Neural cell (in vitro differentiated cells): ENCODE measurements around the gene TDRD12. TPM values are rescaled to one million over a fixed set of nuclear protein-coding genes. Genes with fewer than 3 reads are reported as not detected.

Source experiments
- H2AFZ ChIP-seq: fragments of 200-600, 300-800 bp; sonication (generic), shearing (Covaris generic); 2 replicates; pipeline ENCODE4 v1.6.0; 2014; ENCODE audit warnings: low read depth, mild to moderate bottlenecking, antibody characterized with exemption, low read length, moderate library complexity
- H3F3A ChIP-seq: fragments of 200-600 bp; shearing (Covaris generic); 2 replicates; pipeline ENCODE4 v1.6.1; 2016; ENCODE audit warnings: mild to moderate bottlenecking, moderate library complexity, mixed read lengths, antibody characterized with exemption, low read length; ENCODE audit not compliant: insufficient read depth, poor library complexity, severe bottlenecking
- H3K27ac ChIP-seq: fragments of 200-600, 300-800 bp; sonication (generic), shearing (Covaris generic); 2 replicates; pipeline ENCODE4 v1.5.1; 2014; ENCODE audit warnings: mild to moderate bottlenecking, low read length, moderate library complexity
- H3K27me3 ChIP-seq: fragments of 300-800, 200-600 bp; sonication (generic), shearing (Covaris generic); 2 replicates; pipeline ENCODE4 v1.6.0; 2014; ENCODE audit warnings: mild to moderate bottlenecking, low read depth, low read length, moderate library complexity; ENCODE audit not compliant: insufficient read depth
- H3K36me3 ChIP-seq: fragments of 300-800, 200-600 bp; sonication (generic), shearing (Covaris generic); 2 replicates; pipeline ENCODE4 v1.5.1; 2014; ENCODE audit warnings: mild to moderate bottlenecking, antibody characterized with exemption, low read length, moderate library complexity; ENCODE audit not compliant: insufficient read depth
- H3K4me2 ChIP-seq: fragments of 300-800, 200-600 bp; sonication (generic), shearing (Covaris generic); 2 replicates; pipeline ENCODE4 v1.6.0; 2014; ENCODE audit warnings: mild to moderate bottlenecking, low read length
- H3K4me3 ChIP-seq: fragments of 300-800, 200-600 bp; sonication (generic), shearing (Covaris generic); 2 replicates; pipeline ENCODE4 v1.5.1; 2014; ENCODE audit warnings: mild to moderate bottlenecking, low read length, moderate library complexity
- H3K79me2 ChIP-seq: fragments of 200-600 bp; shearing (Covaris generic); replicated peaks from 2 replicates; pipeline ENCODE4 v1.6.0; 2014; ENCODE audit warnings: mild to moderate bottlenecking, low read length, moderate library complexity; ENCODE audit not compliant: insufficient read depth
- H3K9ac ChIP-seq: fragments of 300-800, 200-600 bp; sonication (generic), shearing (Covaris generic); 2 replicates; pipeline ENCODE4 v1.6.1; 2016; ENCODE audit warnings: mild to moderate bottlenecking, low read length, mixed read lengths
- H3K9me2 ChIP-seq: fragments of 200-600 bp; shearing (Covaris generic); 2 replicates; pipeline ENCODE4 v1.6.1; 2016; ENCODE audit warnings: mild to moderate bottlenecking, low read length, mixed read lengths; ENCODE audit not compliant: insufficient read depth
- H3K9me3 ChIP-seq: fragments of 200-600, 300-800 bp; sonication (generic), shearing (Covaris generic); 2 replicates; pipeline ENCODE4 v1.6.1; 2016; ENCODE audit warnings: mild to moderate bottlenecking, mixed run types, low read length, moderate library complexity, mixed read lengths
- H4K20me1 ChIP-seq: fragments of 200-600 bp; shearing (Covaris generic); 2 replicates; pipeline ENCODE4 v1.6.1; 2016; ENCODE audit warnings: mild to moderate bottlenecking, mixed run types; ENCODE audit not compliant: insufficient read depth
- CTCF ChIP-seq: fragments of 450-650 bp; IDR thresholded peaks from 2 replicates; pipeline ENCODE4 v1.5.1; 2014; ENCODE audit warnings: antibody characterized with exemption, mild to moderate bottlenecking, moderate library complexity; ENCODE audit not compliant: poor library complexity, severe bottlenecking
- EP300 ChIP-seq: fragments of 450-650 bp; conservative IDR thresholded peaks from 2 replicates; pipeline ENCODE4 v1.6.1; 2014; ENCODE audit warnings: antibody characterized with exemption, mild to moderate bottlenecking, moderate library complexity; ENCODE audit not compliant: poor library complexity, severe bottlenecking
- EZH2 ChIP-seq: fragments of 200-600, 300-800 bp; shearing (Covaris generic), sonication (generic); IDR thresholded peaks from 2 replicates; pipeline ENCODE4 v1.6.1; 2014; ENCODE audit warnings: antibody characterized with exemption, low read length, borderline replicate concordance, mild to moderate bottlenecking; ENCODE audit not compliant: insufficient read depth, poor library complexity, severe bottlenecking
- MXI1 ChIP-seq: fragments of 450-650 bp; conservative IDR thresholded peaks from 2 replicates; pipeline ENCODE4 v1.6.1; 2014; ENCODE audit warnings: antibody characterized with exemption, mild to moderate bottlenecking; ENCODE audit not compliant: poor library complexity, severe bottlenecking
- POLR2AphosphoS5 ChIP-seq: IDR thresholded peaks from 2 replicates; pipeline ENCODE4 v1.6.1; 2012
- RAD21 ChIP-seq: fragments of 450-650 bp; conservative IDR thresholded peaks from 2 replicates; pipeline ENCODE4 v1.6.1; 2014; ENCODE audit warnings: antibody characterized with exemption, mild to moderate bottlenecking, moderate library complexity
- SMC3 ChIP-seq: fragments of 450-650 bp; conservative IDR thresholded peaks from 2 replicates; pipeline ENCODE4 v1.6.1; 2014; ENCODE audit warnings: antibody characterized with exemption, mild to moderate bottlenecking, moderate library complexity; ENCODE audit not compliant: poor library complexity
- TAF1 ChIP-seq: IDR thresholded peaks from 2 replicates; pipeline ENCODE4 v1.6.1; 2012; ENCODE audit warnings: low read depth
- polyA plus RNA-seq: library from polyadenylated mRNA; depleted of rRNA; stranded (reverse); fragments of >200 nt; gene quantifications from 2 replicates; pipeline ENCODE4 v1.2.3, GENCODE V29; 2014
- TF ChIP-seq, protein P1 (sequence below): IDR thresholded peaks from 2 replicates; pipeline ENCODE4 v1.6.1; 2012; ENCODE audit warnings: borderline replicate concordance

Gene TDRD12
- polyA plus RNA-seq, 1 donor from 2014 or later: 9.2 TPM

- Histone ChIP-seq H3K36me3 (no peaks in the 10 kb centered on the region), H3K9me2 (no peaks in the 10 kb centered on the region), H3K9ac (no peak overlapping the region), H3F3A (no peaks in the 10 kb centered on the region), H3K27ac (no peak overlapping the region), H3K79me2 (no peaks in the 10 kb centered on the region), H3K27me3 (no peaks in the 10 kb centered on the region), H3K9me3 (no peaks in the 10 kb centered on the region), H2AFZ (no peak overlapping the region), H3K4me2 (no peak overlapping the region), H3K4me3 (no peak overlapping the region), H4K20me1 (no peaks in the 10 kb centered on the region)
- TF ChIP-seq CTCF: no peak
- no peak for TF ChIP-seq SMC3
- TF ChIP-seq RAD21: no peak
- TF ChIP-seq, protein P1, sequence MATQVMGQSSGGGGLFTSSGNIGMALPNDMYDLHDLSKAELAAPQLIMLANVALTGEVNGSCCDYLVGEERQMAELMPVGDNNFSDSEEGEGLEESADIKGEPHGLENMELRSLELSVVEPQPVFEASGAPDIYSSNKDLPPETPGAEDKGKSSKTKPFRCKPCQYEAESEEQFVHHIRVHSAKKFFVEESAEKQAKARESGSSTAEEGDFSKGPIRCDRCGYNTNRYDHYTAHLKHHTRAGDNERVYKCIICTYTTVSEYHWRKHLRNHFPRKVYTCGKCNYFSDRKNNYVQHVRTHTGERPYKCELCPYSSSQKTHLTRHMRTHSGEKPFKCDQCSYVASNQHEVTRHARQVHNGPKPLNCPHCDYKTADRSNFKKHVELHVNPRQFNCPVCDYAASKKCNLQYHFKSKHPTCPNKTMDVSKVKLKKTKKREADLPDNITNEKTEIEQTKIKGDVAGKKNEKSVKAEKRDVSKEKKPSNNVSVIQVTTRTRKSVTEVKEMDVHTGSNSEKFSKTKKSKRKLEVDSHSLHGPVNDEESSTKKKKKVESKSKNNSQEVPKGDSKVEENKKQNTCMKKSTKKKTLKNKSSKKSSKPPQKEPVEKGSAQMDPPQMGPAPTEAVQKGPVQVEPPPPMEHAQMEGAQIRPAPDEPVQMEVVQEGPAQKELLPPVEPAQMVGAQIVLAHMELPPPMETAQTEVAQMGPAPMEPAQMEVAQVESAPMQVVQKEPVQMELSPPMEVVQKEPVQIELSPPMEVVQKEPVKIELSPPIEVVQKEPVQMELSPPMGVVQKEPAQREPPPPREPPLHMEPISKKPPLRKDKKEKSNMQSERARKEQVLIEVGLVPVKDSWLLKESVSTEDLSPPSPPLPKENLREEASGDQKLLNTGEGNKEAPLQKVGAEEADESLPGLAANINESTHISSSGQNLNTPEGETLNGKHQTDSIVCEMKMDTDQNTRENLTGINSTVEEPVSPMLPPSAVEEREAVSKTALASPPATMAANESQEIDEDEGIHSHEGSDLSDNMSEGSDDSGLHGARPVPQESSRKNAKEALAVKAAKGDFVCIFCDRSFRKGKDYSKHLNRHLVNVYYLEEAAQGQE: no peak
- no peak for TF ChIP-seq POLR2AphosphoS5
- TF ChIP-seq EP300: no peak
- no peak for TF ChIP-seq MXI1
- no peak for TF ChIP-seq TAF1
- TF ChIP-seq EZH2: no peak
Observed at GRCh38 chr19:32837531-32837930, 118.0 kb downstream of the TDRD12 start.

GRCh38 chr19:32842061-32842460, 122.5 kb downstream of the TDRD12 start:
- TF ChIP-seq TAF1 (no peak), MXI1 (no peak), SMC3 (no peak), EP300 (no peak), RAD21 (no peak)
- TF ChIP-seq, protein P1: no peak
- H3K4me2 ChIP-seq: no peak overlapping the region

More at GRCh38 chr19:32842061-32842460, 122.5 kb downstream of the TDRD12 start:
- Histone ChIP-seq H3F3A (no peaks in the 10 kb centered on the region), H2AFZ (no peak overlapping the region), H3K27me3 (no peaks in the 10 kb centered on the region), H3K4me3 (no peak overlapping the region), H4K20me1 (no peaks in the 10 kb centered on the region), H3K27ac (no peak overlapping the region), H3K9ac (no peak overlapping the region), H3K79me2 (no peaks in the 10 kb centered on the region), H3K9me2 (no peaks in the 10 kb centered on the region), H3K36me3 (no peaks in the 10 kb centered on the region), H3K9me3 (no peaks in the 10 kb centered on the region)
